ENCODE results near the gene C10orf105. TPM values are rescaled to one million over a fixed set of nuclear protein-coding genes. Genes with fewer than 3 reads are reported as not detected.

C10orf105 gene
- total RNA-seq, 2 experiments from 2014 or later: 0.25 to 0.36 TPM

DNA sequence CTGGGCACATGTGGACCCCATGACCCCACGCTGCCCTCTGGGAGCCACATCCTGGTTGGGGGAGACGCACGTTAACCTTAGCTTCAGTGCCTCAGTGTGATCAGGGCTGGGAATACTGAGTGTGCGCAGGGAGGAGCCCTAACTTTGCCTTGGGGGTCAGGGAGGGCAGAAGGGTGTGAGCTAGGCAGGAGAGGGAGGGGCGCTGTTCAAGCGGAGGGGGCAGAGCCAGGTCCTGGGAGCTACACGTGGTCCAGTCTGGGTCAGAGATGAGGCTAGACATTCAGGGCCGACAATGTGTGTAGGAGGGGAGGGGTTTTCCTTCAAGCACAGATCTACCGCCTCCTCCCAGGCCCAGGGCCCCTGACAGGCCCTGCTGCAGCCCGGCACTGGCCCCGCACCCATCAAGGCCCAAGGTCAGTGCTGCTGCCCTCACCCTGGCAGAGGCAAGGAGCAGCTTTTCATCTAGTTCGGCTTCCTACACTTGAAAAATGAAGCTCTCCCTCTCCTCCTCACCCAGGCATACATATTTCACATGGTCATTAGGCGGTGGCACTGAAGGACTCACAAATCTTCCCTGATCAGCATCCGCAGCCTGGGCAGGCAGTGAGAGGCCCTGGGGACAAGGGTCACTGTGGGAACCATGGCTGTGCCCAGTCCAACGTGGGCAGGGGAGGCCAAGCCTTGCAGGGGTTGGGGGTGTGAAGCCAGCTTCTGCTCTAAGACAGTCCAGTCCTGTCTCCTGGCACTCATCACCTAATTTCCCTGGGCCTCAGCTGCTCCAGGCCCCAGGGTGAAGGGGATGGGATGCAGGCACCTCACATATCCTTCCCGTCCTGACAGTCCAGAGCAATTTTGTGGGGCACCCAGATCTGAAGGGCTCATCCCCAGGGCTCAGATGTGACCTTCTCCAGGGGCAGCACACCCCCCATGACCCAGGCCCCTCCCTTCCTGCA is 47.3 kb downstream of the C10orf105 start:
- Mint-ChIP-seq H3K27me3 (no peaks in the 10 kb centered on the region), H3K9me3 (no peaks in the 10 kb centered on the region), H3K36me3 (ENCODE audit: low read depth) (no peaks in the 10 kb centered on the region), H3K4me3 (no peak overlapping the region), H3K27ac (no peak overlapping the region), H3K4me1 (ENCODE audit: low read depth) (peaks cover 5% of the 10 kb centered on the region)
- TF ChIP-seq, protein P1, sequence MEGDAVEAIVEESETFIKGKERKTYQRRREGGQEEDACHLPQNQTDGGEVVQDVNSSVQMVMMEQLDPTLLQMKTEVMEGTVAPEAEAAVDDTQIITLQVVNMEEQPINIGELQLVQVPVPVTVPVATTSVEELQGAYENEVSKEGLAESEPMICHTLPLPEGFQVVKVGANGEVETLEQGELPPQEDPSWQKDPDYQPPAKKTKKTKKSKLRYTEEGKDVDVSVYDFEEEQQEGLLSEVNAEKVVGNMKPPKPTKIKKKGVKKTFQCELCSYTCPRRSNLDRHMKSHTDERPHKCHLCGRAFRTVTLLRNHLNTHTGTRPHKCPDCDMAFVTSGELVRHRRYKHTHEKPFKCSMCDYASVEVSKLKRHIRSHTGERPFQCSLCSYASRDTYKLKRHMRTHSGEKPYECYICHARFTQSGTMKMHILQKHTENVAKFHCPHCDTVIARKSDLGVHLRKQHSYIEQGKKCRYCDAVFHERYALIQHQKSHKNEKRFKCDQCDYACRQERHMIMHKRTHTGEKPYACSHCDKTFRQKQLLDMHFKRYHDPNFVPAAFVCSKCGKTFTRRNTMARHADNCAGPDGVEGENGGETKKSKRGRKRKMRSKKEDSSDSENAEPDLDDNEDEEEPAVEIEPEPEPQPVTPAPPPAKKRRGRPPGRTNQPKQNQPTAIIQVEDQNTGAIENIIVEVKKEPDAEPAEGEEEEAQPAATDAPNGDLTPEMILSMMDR (IDR thresholded peaks at IDR 0.05): no peak
- DNase-seq (no peak), ATAC-seq (ENCODE audit: poor library complexity) (no peak)
- POLR2A ChIA-PET: no interaction called here
- CTCF ChIA-PET: no interaction called here
- H3K9me3 ChIP-seq (ENCODE audit: control insufficient read depth in 1 of 2, insufficient read depth in 1 of 2, low read length in 2 of 2): no peaks in the 10 kb centered on the region
- no peaks in the 10 kb centered on the region for H3K36me3 ChIP-seq (ENCODE audit: insufficient read depth, low read length)
- H3K27ac ChIP-seq (ENCODE audit: low read depth in 1 of 2, low read length in 2 of 2): no peak overlapping the region
- peaks cover 10% of the 10 kb centered on the region for H3K4me1 ChIP-seq (ENCODE audit: insufficient read depth, low read length)
- intact Hi-C loops (cut with DNase I, micrococcal nuclease): no loop called here
- H3K27me3 ChIP-seq (ENCODE audit: control insufficient read depth in 1 of 2, insufficient read depth in 2 of 2, low read length in 2 of 2): no peaks in the 10 kb centered on the region
- H3K4me3 ChIP-seq (ENCODE audit: low read length): no peak overlapping the region

DNA sequence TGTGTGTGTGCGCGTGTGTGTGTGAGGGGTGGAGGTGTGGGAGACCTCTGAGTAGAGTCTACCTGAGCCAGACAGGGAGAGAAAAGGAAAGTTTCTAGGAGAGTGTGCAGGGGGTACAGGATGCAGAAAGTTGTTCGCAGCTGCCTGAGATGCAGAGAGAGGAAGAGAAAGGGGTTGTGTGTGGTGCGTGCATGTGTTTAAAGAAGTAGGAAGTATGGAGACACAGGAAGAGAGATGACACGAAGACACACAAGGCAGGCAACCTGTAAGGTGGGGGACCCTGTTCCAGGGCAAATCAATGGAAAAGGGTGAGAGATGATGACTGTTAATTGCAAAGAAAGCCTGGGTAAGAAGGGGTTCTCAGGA is 52.2 kb downstream of the C10orf105 start:
- Mint-ChIP-seq H3K27me3 (no peaks in the 10 kb centered on the region), H3K27ac (peak overlapping the region; percentile 1), H3K9me3 (no peaks in the 10 kb centered on the region), H3K4me1 (ENCODE audit: low read depth) (peaks cover 13% of the 10 kb centered on the region), H3K4me3 (no peak overlapping the region), H3K36me3 (ENCODE audit: low read depth) (no peaks in the 10 kb centered on the region)
- no peak overlapping the region for H3K27ac ChIP-seq (ENCODE audit: low read depth in 1 of 2, low read length in 2 of 2)
- ChIA-PET POLR2A (no interaction called here), CTCF (no interaction called here)
- H3K9me3 ChIP-seq (ENCODE audit: control insufficient read depth in 1 of 2, insufficient read depth in 1 of 2, low read length in 2 of 2): no peaks in the 10 kb centered on the region
- H3K4me3 ChIP-seq (ENCODE audit: low read length): no peak overlapping the region
- peaks cover 23% of the 10 kb centered on the region for H3K4me1 ChIP-seq (ENCODE audit: insufficient read depth, low read length)
- H3K27me3 ChIP-seq (ENCODE audit: control insufficient read depth in 1 of 2, insufficient read depth in 2 of 2, low read length in 2 of 2): no peaks in the 10 kb centered on the region
- ATAC-seq (ENCODE audit: poor library complexity) (peak; percentile 29), DNase-seq (peak in 4 of 14 experiments; percentile 8 to 36 (median 21))
- H3K36me3 ChIP-seq (ENCODE audit: insufficient read depth, low read length): no peaks in the 10 kb centered on the region
- intact Hi-C loops (cut with DNase I, micrococcal nuclease): no loop called here
- TF ChIP-seq, protein P1 (IDR thresholded peaks at IDR 0.05): no peak

DNA sequence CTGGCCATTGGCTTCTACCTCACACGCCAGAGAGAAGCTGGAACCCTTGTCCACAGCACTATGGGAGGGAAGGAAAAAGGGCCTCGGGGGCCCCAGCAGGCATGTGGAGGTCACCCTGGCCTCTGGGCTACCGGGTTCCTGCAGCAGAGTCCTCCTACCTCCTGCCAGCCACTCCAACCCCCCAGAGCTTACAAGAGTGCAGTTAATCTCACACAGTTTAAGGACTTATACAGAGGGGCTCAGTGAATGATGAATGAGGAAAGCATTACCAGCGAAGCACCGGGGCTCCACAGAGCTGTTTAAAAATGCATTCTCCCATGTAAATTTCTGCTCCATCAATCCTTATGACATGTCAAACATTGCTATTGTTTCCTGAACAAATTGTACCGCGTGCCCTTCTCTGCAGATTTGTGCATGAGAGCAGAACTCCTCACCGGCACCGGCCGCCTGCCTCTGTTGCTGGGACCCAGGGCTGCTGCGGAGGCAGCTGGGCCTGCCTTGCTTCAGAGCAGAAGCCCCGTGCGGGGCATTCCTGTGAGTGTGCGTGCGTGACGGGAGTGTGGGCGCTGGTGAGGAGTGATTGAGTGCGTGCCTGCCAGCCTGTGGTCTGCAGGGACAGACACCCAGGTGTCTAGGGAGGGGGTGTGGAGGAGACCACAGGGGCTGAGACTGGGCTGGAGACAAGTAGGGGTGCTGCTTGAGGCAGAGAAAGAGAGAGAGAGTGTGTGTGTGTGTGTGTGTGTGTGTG is 52.8 kb downstream of the C10orf105 start:
- Histone ChIP-seq H3K36me3 (ENCODE audit: insufficient read depth, low read length) (no peaks in the 10 kb centered on the region), H3K27ac (ENCODE audit: low read depth in 1 of 2, low read length in 2 of 2) (no peak overlapping the region), H3K27me3 (ENCODE audit: control insufficient read depth in 1 of 2, insufficient read depth in 2 of 2, low read length in 2 of 2) (no peaks in the 10 kb centered on the region), H3K4me3 (ENCODE audit: low read length) (no peak overlapping the region), H3K9me3 (ENCODE audit: control insufficient read depth in 1 of 2, insufficient read depth in 1 of 2, low read length in 2 of 2) (no peaks in the 10 kb centered on the region), H3K4me1 (ENCODE audit: insufficient read depth, low read length) (peaks cover 23% of the 10 kb centered on the region)
- Mint-ChIP-seq H3K4me1 (ENCODE audit: low read depth) (peaks cover 13% of the 10 kb centered on the region), H3K9me3 (no peaks in the 10 kb centered on the region), H3K36me3 (ENCODE audit: low read depth) (no peaks in the 10 kb centered on the region), H3K27me3 (no peaks in the 10 kb centered on the region), H3K4me3 (no peak overlapping the region), H3K27ac (peak overlapping the region; percentile 1)
- CTCF ChIA-PET: no interaction called here
- peak; percentile 11 for ATAC-seq (ENCODE audit: poor library complexity)
- DNase-seq: peak in 3 of 14 experiments; percentile 5 to 59 (median 35)
- intact Hi-C loops (cut with DNase I, micrococcal nuclease): no loop called here
- TF ChIP-seq, protein P1 (IDR thresholded peaks at IDR 0.05): no peak
- POLR2A ChIA-PET: interaction anchor here (0.5 kb wide), 1 partner anchor 106 kb away, joined by 3 read pairs; no protein-coding TSS in a partner anchor
